H1 (cell line): ENCODE results near the gene IKZF5. TPM values are rescaled to one million over a fixed set of nuclear protein-coding genes. Genes with fewer than 3 reads are reported as not detected.

ENCODE experiments used
- CTCF ChIA-PET: fragments of 300-600 bp; sonication (Branson Sonifier 250); formaldehyde crosslinking; loops from one replicate; lab custom pipeline; 2021; ENCODE audit not compliant: partially characterized antibody; lab: Charles Lee
- POLR2A ChIA-PET: fragments of 300-600 bp; sonication (Branson Sonifier 250); formaldehyde crosslinking; loops from one replicate; lab custom pipeline; 2021; ENCODE audit warnings: inconsistent platforms; ENCODE audit not compliant: partially characterized antibody; lab: Charles Lee
- DNase-seq, 2 experiments: peaks; one replicate each; pipeline versions ENCODE4 v3.0.0 to v3.0.0-alpha.2; 2010 to 2022; ENCODE audit warnings: low spot score in 2 of 2, low read depth in 1 of 2, mixed read lengths in 1 of 2
- FAIRE-seq: peaks from 2 replicates; lab custom pipeline; 2011; peaks lifted over from hg19 to GRCh38; lab: Jason Lieb, UNC
- H2AFZ ChIP-seq: 2 replicates; pipeline ENCODE4 v1.8.1; 2012; ENCODE audit warnings: low read length, inconsistent platforms
- H2AK5ac ChIP-seq: 2 replicates; pipeline ENCODE4 v1.6.1; 2013; ENCODE audit warnings: low read depth, low read length
- H2BK120ac ChIP-seq: replicated peaks from 2 replicates; pipeline ENCODE3; 2013; ENCODE audit warnings: low read depth, low read length, inconsistent platforms
- H2BK12ac ChIP-seq: 2 replicates; pipeline ENCODE4 v1.6.1; 2013; ENCODE audit warnings: low read depth, low read length
- H2BK15ac ChIP-seq: 2 replicates; pipeline ENCODE4 v1.6.1; 2013; ENCODE audit warnings: low read length
- H2BK20ac ChIP-seq: 2 replicates; pipeline ENCODE4 v1.6.1; 2013; ENCODE audit warnings: low read length
- H2BK5ac ChIP-seq: 2 replicates; pipeline ENCODE4 v1.6.1; 2013; ENCODE audit warnings: low read depth, low read length
- H3K14ac ChIP-seq: 2 replicates; pipeline ENCODE4 v1.6.1; 2013; ENCODE audit warnings: inconsistent platforms; ENCODE audit not compliant: insufficient read length
- H3K18ac ChIP-seq: 2 replicates; pipeline ENCODE4 v1.6.1; 2013; ENCODE audit warnings: low read length; ENCODE audit errors: extremely low read depth
- H3K23ac ChIP-seq: 2 replicates; pipeline ENCODE4 v1.6.1; 2013; ENCODE audit warnings: inconsistent platforms; ENCODE audit not compliant: insufficient read length
- H3K23me2 ChIP-seq: 2 replicates; pipeline ENCODE4 v1.6.1; 2013; ENCODE audit warnings: low read depth, low read length
- H3K27ac ChIP-seq: 2 replicates; pipeline ENCODE4 v1.6.1; 2011; ENCODE audit warnings: low read depth, low read length, inconsistent platforms
- H3K27me3 ChIP-seq, 4 experiments: replicated peaks in 1 of 4; 1 replicate in 1 of 4; 2 replicates in 3 of 4; pipeline versions ENCODE4 v1.6.1 to v1.8.1; 2011 to 2013; ENCODE audit warnings: low read length in 3 of 4, mild to moderate bottlenecking in 3 of 4, inconsistent platforms in 2 of 4, mixed read lengths in 2 of 4, moderate library complexity in 1 of 4; ENCODE audit not compliant: control insufficient read depth in 3 of 4, insufficient read depth in 3 of 4; ENCODE audit errors: extremely low read depth in 1 of 4
- H3K36me3 ChIP-seq, 4 experiments: 2 replicates each; pipeline versions ENCODE4 v1.6.1 to v1.8.1; 2011 to 2013; ENCODE audit warnings: mild to moderate bottlenecking in 4 of 4, low read length in 3 of 4, moderate library complexity in 2 of 4, control low read depth in 1 of 4, inconsistent platforms in 1 of 4; ENCODE audit not compliant: insufficient read depth in 4 of 4, control insufficient read depth in 2 of 4
- H3K4ac ChIP-seq: replicated peaks from 2 replicates; pipeline ENCODE3; 2013; ENCODE audit warnings: low read length, low read depth, mixed read lengths, inconsistent platforms; ENCODE audit not compliant: insufficient read length
- H3K4me1 ChIP-seq, 4 experiments: replicated peaks in 1 of 4; 1 replicate in 1 of 4; 2 replicates in 3 of 4; pipeline versions ENCODE4 v1.6.1 to v1.8.1; 2011 to 2013; ENCODE audit warnings: low read length in 3 of 4, inconsistent platforms in 2 of 4, mixed read lengths in 1 of 4; ENCODE audit not compliant: insufficient read depth in 4 of 4, control insufficient read depth in 3 of 4
- H3K4me2 ChIP-seq, 2 experiments: 2 replicates each; pipeline versions ENCODE4 v1.6.1 to v1.8.1; 2011 to 2013; ENCODE audit warnings: low read depth in 2 of 2, low read length in 2 of 2, control low read depth in 1 of 2, inconsistent platforms in 1 of 2, mild to moderate bottlenecking in 1 of 2; ENCODE audit not compliant: insufficient read depth in 1 of 2
- H3K4me3 ChIP-seq, 4 experiments: fragments of 200-600, 300-600 bp in 1 of 4; sonication (generic), shearing (Covaris generic), sonication (Bioruptor Twin) in 1 of 4; 2 replicates each; pipeline versions ENCODE4 v1.5.1 to v1.8.1; 2011 to 2016; ENCODE audit warnings: low read length in 4 of 4, low read depth in 3 of 4, control low read depth in 2 of 4, inconsistent platforms in 2 of 4, mild to moderate bottlenecking in 2 of 4, mixed read lengths in 1 of 4, moderate library complexity in 1 of 4; ENCODE audit not compliant: insufficient read depth in 2 of 4; ENCODE audit errors: extremely low read depth in 1 of 4
- H3K56ac ChIP-seq: replicated peaks from 2 replicates; pipeline ENCODE3; 2013; ENCODE audit warnings: low read depth, mild to moderate bottlenecking, mixed read lengths, low read length, inconsistent platforms; ENCODE audit not compliant: insufficient read length
- H3K79me1 ChIP-seq: 2 replicates; pipeline ENCODE4 v1.6.1; 2013; ENCODE audit warnings: low read depth, low read length, control low read depth
- H3K79me2 ChIP-seq, 2 experiments: 2 replicates each; pipeline versions ENCODE4 v1.6.1 to v1.8.1; 2012 to 2013; ENCODE audit warnings: low read length in 2 of 2, mild to moderate bottlenecking in 2 of 2, inconsistent platforms in 1 of 2; ENCODE audit not compliant: insufficient read depth in 2 of 2, control insufficient read depth in 1 of 2
- H3K9ac ChIP-seq, 4 experiments: replicated peaks in 1 of 4; 1 replicate in 1 of 4; 2 replicates in 3 of 4; pipeline versions ENCODE4 v1.6.1 to v1.8.1; 2011 to 2013; ENCODE audit warnings: low read depth in 3 of 4, low read length in 3 of 4, control low read depth in 2 of 4, mild to moderate bottlenecking in 2 of 4, moderate library complexity in 2 of 4, inconsistent platforms in 1 of 4; ENCODE audit errors: extremely low read depth in 1 of 4
- H3K9me3 ChIP-seq, 2 experiments: 2 replicates each; pipeline versions ENCODE4 v1.6.1 to v1.8.1; 2012 to 2013; ENCODE audit warnings: mild to moderate bottlenecking in 2 of 2, moderate library complexity in 2 of 2, control low read depth in 1 of 2, inconsistent platforms in 1 of 2, low read depth in 1 of 2, low read length in 1 of 2, mixed read lengths in 1 of 2; ENCODE audit not compliant: insufficient read depth in 2 of 2
- H4K20me1 ChIP-seq, 2 experiments: replicated peaks in 1 of 2; 2 replicates each; pipeline versions ENCODE3 to v1.8.1; 2011 to 2013; ENCODE audit warnings: inconsistent platforms in 2 of 2, low read length in 2 of 2, mild to moderate bottlenecking in 1 of 2; ENCODE audit not compliant: insufficient read depth in 2 of 2, control insufficient read depth in 1 of 2
- H4K5ac ChIP-seq: 2 replicates; pipeline ENCODE4 v1.6.1; 2013; ENCODE audit warnings: low read length, low read depth, mixed read lengths, inconsistent platforms; ENCODE audit not compliant: insufficient read length
- H4K8ac ChIP-seq: 2 replicates; pipeline ENCODE4 v1.8.0; 2013; ENCODE audit warnings: mild to moderate bottlenecking, moderate library complexity, low read length, inconsistent platforms; ENCODE audit not compliant: insufficient read depth; ENCODE audit errors: extremely low read depth
- H4K91ac ChIP-seq: replicated peaks from 2 replicates; pipeline ENCODE3; 2013; ENCODE audit warnings: low read length, mixed read lengths, inconsistent platforms; ENCODE audit not compliant: insufficient read length
- ATF2 ChIP-seq: IDR thresholded peaks from 2 replicates; pipeline ENCODE4 v1.6.1; 2012; ENCODE audit warnings: low read length, inconsistent platforms
- CREB1 ChIP-seq: IDR thresholded peaks from 2 replicates; pipeline ENCODE4 v1.6.1; 2012; ENCODE audit warnings: inconsistent platforms
- HDAC6 ChIP-seq: IDR thresholded peaks from one replicate; pipeline ENCODE4 v1.7.1; 2012; ENCODE audit warnings: low read depth, mild to moderate bottlenecking, inconsistent platforms, low read length, moderate library complexity
- JUN ChIP-seq: IDR thresholded peaks from 2 replicates; pipeline ENCODE4 v1.6.1; 2011; ENCODE audit warnings: low read depth, mild to moderate bottlenecking, improper control_type of control experiment, low read length
- JUND ChIP-seq: IDR thresholded peaks from 2 replicates; pipeline ENCODE4 v1.6.1; 2011; ENCODE audit warnings: mild to moderate bottlenecking, improper control_type of control experiment, low read length
- POLR2A ChIP-seq, 2 experiments: IDR thresholded peaks; 1 replicate in 1 of 2; 2 replicates in 1 of 2; pipeline ENCODE4 v1.6.1; 2011; ENCODE audit warnings: low read depth in 2 of 2, low read length in 2 of 2, mild to moderate bottlenecking in 2 of 2; ENCODE audit errors: control extremely low read depth in 1 of 2
- SIX5 ChIP-seq: IDR thresholded peaks from 2 replicates; pipeline ENCODE4 v1.6.1; 2011; ENCODE audit warnings: mild to moderate bottlenecking, low read depth, low read length
- TBP ChIP-seq: IDR thresholded peaks from 2 replicates; pipeline ENCODE4 v1.6.1; 2011; ENCODE audit warnings: low read depth, low read length, improper control_type of control experiment
- WGBS, 2 experiments: shearing (Covaris generic) in 1 of 2; methylation state at CpG; one replicate each; pipeline versions ENCODE4 v1.1.6 to v1.1.7; 2013 to 2015; ENCODE audit warnings: low lambda C conversion rate in 2 of 2, mixed read lengths in 2 of 2, inconsistent platforms in 1 of 2, low coverage in 1 of 2, missing lambda C conversion rate in 1 of 2; ENCODE audit not compliant: insufficient replicate concordance in 2 of 2, insufficient coverage in 1 of 2, insufficient read length in 1 of 2; ENCODE audit errors: extremely low coverage in 1 of 2, missing lambda C conversion rate in 1 of 2; 5-methylcytosine and 5-hydroxymethylcytosine counted together
- polyA plus RNA-seq, 7 experiments: library from polyadenylated mRNA; depleted of rRNA in 3 of 7; stranded (reverse) in 5 of 7; unstranded in 2 of 7; fragments of >200 nt in 5 of 7; fragments of 200-250 nt in 2 of 7; gene quantifications; 1 replicate in 5 of 7; 2 replicates in 1 of 7; 4 replicates in 1 of 7; pipeline versions ENCODE4 v1.2.1 to v1.2.3, GENCODE V29; 2011 to 2013; ENCODE audit warnings: missing spikeins in 2 of 7, mixed read lengths in 2 of 7
- total RNA-seq: library from RNA; stranded (reverse); fragmentation: NEBNext Ultra II Directional; extraction: Animal tissue kit (Norgen Biotek cat#: 25700); gene quantifications from 2 replicates; pipeline ENCODE4 v1.2.1, GENCODE V29; 2021
- TF ChIP-seq, protein P1 (sequence below): IDR thresholded peaks from 2 replicates; pipeline ENCODE4 v1.6.1; 2012; ENCODE audit warnings: inconsistent platforms
- TF ChIP-seq, protein P2 (sequence below): IDR thresholded peaks from 2 replicates; pipeline ENCODE4 v1.6.1; 2011; ENCODE audit warnings: low read depth, mild to moderate bottlenecking, low read length; ENCODE audit not compliant: insufficient read depth

The IKZF5 gene
- total and polyA plus RNA-seq, 2 of the 8 experiments (the other 6 are each of a cell fraction or from before 2014, with no cell fraction given) = 5.2 to 15.3 TPM

DNA sequence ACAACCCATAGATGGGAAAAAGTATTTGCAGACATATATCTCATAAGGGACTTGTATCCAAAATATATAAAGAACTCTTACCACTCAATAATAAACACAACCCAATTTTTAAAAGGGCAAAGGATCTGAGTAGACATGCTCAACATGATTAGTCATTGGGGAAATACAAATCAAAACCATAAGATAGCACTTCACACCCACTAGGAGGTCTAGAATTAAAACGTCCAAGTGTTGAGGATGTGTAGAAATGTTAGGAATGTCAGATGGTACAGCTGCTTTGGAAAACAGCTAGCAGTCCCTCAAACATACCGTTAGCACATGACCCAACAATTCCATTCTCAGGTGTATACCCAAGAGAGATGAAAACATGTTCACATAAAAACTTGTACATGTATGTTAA lies 20.1 kb downstream of the IKZF5 start:
- Histone ChIP-seq H3K14ac (no peak overlapping the region), H3K4me3 (no peak overlapping the region), H3K27me3 (no peaks in the 10 kb centered on the region), H3K56ac (no peak overlapping the region), H3K27ac (no peak overlapping the region), H3K4me2 (no peak overlapping the region), H2BK120ac (no peak overlapping the region), H2BK15ac (no peak overlapping the region), H4K91ac (no peak overlapping the region), H4K8ac (no peak overlapping the region), H2BK12ac (no peak overlapping the region), H3K23ac (no peak overlapping the region), H3K79me1 (no peaks in the 10 kb centered on the region), H3K36me3 (peaks cover 0 to 11% (median 1%) of the 10 kb centered on the region in 4 experiments; a peak in 2 of 8 replicates), H3K79me2 (no peaks in the 10 kb centered on the region), H2BK20ac (no peak overlapping the region), H3K9ac (no peak overlapping the region), H3K23me2 (no peaks in the 10 kb centered on the region), H4K20me1 (no peaks in the 10 kb centered on the region), H4K5ac (no peak overlapping the region), H3K18ac (no peak overlapping the region), H3K4me1 (no peaks in the 10 kb centered on the region), H2AK5ac (no peak overlapping the region), H2BK5ac (no peak overlapping the region), H3K9me3 (no peaks in the 10 kb centered on the region), H3K4ac (no peak overlapping the region), H2AFZ (no peak overlapping the region)
- CTCF ChIA-PET = interaction anchor here (0.9 to 4.5 kb wide), 2 partner anchors 7 to 32 kb away, joined by 3 to 31 read pairs; partner anchors contain the start of gene PSTK
- DNase-seq (no peak), FAIRE-seq (no peak)
- POLR2A ChIA-PET = no interaction called here
- WGBS, 2 experiments = 78% methylated on average over 2 of the region's 2 CpGs; no CpG with 5 or more reads in 1 of the 2 experiments
- TF ChIP-seq, protein P1, sequence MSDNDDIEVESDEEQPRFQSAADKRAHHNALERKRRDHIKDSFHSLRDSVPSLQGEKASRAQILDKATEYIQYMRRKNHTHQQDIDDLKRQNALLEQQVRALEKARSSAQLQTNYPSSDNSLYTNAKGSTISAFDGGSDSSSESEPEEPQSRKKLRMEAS = no peak
- TF ChIP-seq HDAC6 = no peak
- TF ChIP-seq JUND = no peak
- no peak for TF ChIP-seq CREB1
- TF ChIP-seq TBP = no peak
- TF ChIP-seq JUN = no peak
- TF ChIP-seq SIX5 = no peak
- no peak for TF ChIP-seq POLR2A (IDR thresholded peaks at IDR 0.05; ENCODE audit: control extremely low read depth in 1 of 2, low read depth in 2 of 2, low read length in 2 of 2)
- no peak for TF ChIP-seq ATF2
- TF ChIP-seq, protein P2, sequence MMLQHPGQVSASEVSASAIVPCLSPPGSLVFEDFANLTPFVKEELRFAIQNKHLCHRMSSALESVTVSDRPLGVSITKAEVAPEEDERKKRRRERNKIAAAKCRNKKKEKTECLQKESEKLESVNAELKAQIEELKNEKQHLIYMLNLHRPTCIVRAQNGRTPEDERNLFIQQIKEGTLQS = no peak
